Neutrophil (primary cell): Measurements from ENCODE around the gene BPIFB3.

Source experiments
- H3K27ac ChIP-seq: fragments of 200-600 bp; sonication (generic); 2 replicates; pipeline ENCODE4 v1.5.1; 2016; ENCODE audit warnings: mild to moderate bottlenecking, moderate library complexity
- H3K27me3 ChIP-seq: fragments of 200-600 bp; sonication (generic); 2 replicates; pipeline ENCODE4 v1.6.0; 2016; ENCODE audit warnings: mild to moderate bottlenecking
- H3K36me3 ChIP-seq: fragments of 200-600 bp; sonication (generic); 2 replicates; pipeline ENCODE4 v1.5.1; 2017
- H3K4me1 ChIP-seq, 2 experiments: fragments of 200-600 bp in 1 of 2; sonication (generic) in 1 of 2; 1 replicate in 1 of 2; 2 replicates in 1 of 2; pipeline versions ENCODE4 v1.5.1 to v1.6.1; 2013 to 2016; ENCODE audit warnings: low read depth in 1 of 2, low read length in 1 of 2, mild to moderate bottlenecking in 1 of 2, moderate library complexity in 1 of 2; ENCODE audit not compliant: control insufficient read depth in 1 of 2, insufficient read depth in 1 of 2
- H3K4me3 ChIP-seq, 2 experiments: fragments of 200-600 bp in 1 of 2; sonication (generic) in 1 of 2; 1 replicate in 1 of 2; 2 replicates in 1 of 2; pipeline ENCODE4 v1.5.1; 2013 to 2016; ENCODE audit warnings: low read depth in 1 of 2, low read length in 1 of 2, mild to moderate bottlenecking in 1 of 2, moderate library complexity in 1 of 2
- H3K9me3 ChIP-seq: fragments of 200-600 bp; sonication (generic); 2 replicates; pipeline ENCODE4 v1.5.1; 2016
- TF ChIP-seq, protein P1 (sequence below): fragments of 200-600 bp; sonication (generic); IDR thresholded peaks from 2 replicates; pipeline ENCODE4 v1.5.1; 2016; ENCODE audit warnings: antibody characterized with exemption

Gene BPIFB3

DNA sequence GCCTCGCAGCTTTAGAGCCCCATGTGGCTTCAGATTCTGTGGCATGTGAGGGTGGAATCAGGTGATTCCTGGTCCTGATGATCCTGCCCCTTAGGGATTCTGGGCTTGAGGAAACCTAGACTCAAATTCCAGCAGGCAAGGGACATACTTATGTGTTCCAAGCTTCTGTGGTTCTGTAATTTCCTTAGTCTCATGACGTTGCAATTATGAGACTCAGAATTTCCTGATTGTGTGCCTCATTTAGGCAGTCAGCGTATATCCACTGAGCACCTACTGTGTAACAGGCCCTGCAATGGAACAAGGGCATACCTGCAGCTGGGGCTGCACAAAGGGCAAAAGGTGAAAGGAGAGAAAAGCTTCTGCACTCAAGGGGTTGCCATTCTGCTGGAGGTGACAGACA, 14.1 kb downstream of the BPIFB3 start:
- Histone ChIP-seq H3K4me1 (peaks cover 0 to 6% of the 10 kb centered on the region in 2 experiments), H3K27ac (no peak overlapping the region), H3K36me3 (no peaks in the 10 kb centered on the region), H3K4me3 (no peak overlapping the region), H3K9me3 (no peaks in the 10 kb centered on the region), H3K27me3 (no peaks in the 10 kb centered on the region)
- TF ChIP-seq, protein P1, sequence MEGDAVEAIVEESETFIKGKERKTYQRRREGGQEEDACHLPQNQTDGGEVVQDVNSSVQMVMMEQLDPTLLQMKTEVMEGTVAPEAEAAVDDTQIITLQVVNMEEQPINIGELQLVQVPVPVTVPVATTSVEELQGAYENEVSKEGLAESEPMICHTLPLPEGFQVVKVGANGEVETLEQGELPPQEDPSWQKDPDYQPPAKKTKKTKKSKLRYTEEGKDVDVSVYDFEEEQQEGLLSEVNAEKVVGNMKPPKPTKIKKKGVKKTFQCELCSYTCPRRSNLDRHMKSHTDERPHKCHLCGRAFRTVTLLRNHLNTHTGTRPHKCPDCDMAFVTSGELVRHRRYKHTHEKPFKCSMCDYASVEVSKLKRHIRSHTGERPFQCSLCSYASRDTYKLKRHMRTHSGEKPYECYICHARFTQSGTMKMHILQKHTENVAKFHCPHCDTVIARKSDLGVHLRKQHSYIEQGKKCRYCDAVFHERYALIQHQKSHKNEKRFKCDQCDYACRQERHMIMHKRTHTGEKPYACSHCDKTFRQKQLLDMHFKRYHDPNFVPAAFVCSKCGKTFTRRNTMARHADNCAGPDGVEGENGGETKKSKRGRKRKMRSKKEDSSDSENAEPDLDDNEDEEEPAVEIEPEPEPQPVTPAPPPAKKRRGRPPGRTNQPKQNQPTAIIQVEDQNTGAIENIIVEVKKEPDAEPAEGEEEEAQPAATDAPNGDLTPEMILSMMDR = no peak

DNA sequence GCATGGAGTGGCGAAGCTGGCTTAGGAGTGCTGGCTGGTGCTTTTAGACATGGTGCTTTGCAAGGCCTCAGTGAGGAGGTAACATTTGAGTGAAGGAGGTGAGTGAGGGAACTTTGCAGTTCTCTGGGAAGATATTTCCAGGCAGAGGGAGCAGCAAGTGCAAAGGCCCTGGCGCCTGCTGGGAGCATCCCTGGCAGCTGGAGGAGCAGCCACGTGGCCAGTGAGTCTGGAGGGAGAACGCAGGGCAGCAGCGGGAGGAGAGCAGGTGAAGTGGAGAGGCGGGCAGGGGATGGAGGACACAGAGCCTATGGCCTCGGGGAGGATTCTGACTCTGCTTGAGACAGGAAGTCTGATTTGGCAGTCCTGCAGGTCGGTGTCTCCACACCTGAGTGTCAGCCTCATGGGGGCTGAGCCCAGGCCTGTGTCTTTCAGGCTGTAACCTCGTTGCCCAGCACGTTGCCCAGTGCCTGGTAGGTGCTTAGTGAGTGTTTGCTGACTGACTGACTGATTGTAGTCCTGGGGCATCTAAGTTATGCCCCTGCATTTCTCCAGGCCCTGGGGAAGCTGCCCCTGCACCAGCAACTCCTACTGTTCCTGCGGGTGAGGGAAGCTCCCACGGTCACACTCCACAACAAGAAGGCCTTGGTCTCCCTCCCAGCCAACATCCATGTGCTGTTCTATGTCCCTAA, 14.7 kb downstream of the BPIFB3 start:
- Histone ChIP-seq H3K27ac (no peak overlapping the region), H3K4me1 (peaks cover 0 to 6% of the 10 kb centered on the region in 2 experiments), H3K27me3 (no peaks in the 10 kb centered on the region), H3K36me3 (no peaks in the 10 kb centered on the region), H3K4me3 (no peak overlapping the region), H3K9me3 (no peaks in the 10 kb centered on the region)
- TF ChIP-seq, protein P1 = no peak

GRCh38 chr20:33069673-33070072, 16.0 kb downstream of the BPIFB3 start:
- Histone ChIP-seq H3K4me3 (no peak overlapping the region), H3K9me3 (no peaks in the 10 kb centered on the region), H3K4me1 (peaks cover 0 to 6% of the 10 kb centered on the region in 2 experiments), H3K36me3 (no peaks in the 10 kb centered on the region), H3K27ac (no peak overlapping the region), H3K27me3 (no peaks in the 10 kb centered on the region)
- TF ChIP-seq, protein P1 = no peak

- Histone ChIP-seq H3K27ac (no peak overlapping the region), H3K9me3 (no peaks in the 10 kb centered on the region), H3K27me3 (no peaks in the 10 kb centered on the region), H3K4me1 (peaks cover 0 to 6% of the 10 kb centered on the region in 2 experiments), H3K36me3 (no peaks in the 10 kb centered on the region), H3K4me3 (no peak overlapping the region)
- TF ChIP-seq, protein P1 = no peak
These were observed 16.7 kb downstream of the BPIFB3 start for GRCh38 chr20:33070111-33071053.

DNA sequence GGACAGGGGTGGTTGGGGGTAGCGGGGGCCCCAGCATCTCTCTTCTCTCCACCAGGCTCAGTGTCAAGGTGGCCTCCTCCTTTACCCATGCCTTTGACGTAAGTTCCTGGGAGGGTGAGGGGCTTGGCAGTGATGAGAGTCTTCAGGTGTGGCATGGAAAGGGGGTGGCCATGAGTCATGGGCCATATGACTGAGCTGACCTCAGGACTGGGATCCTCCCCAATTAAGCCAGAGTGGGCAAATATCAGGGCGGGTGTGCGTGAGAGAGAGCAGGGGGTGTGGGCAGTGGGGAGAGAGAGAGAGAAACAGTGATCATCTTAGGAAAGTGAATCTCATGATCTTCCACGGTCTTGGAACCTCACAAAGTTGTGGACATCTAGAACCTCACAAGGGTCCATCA, 17.5 kb downstream of the BPIFB3 start:
- TF ChIP-seq, protein P1 = no peak
- no peak overlapping the region for H3K27ac ChIP-seq
- H3K9me3 ChIP-seq = no peaks in the 10 kb centered on the region
- no peak overlapping the region for H3K4me3 ChIP-seq
- H3K4me1 ChIP-seq = peaks cover 0 to 6% of the 10 kb centered on the region in 2 experiments
- no peaks in the 10 kb centered on the region for H3K36me3 ChIP-seq
- H3K27me3 ChIP-seq = no peaks in the 10 kb centered on the region
